ACC112 (cell line): ENCODE measurements around the gene PIAS1.
"Not testable (repeated sequence)": the region's sequence is repeated elsewhere in the genome, so short reads cannot be mapped to it uniquely, and the experiment has no call there.

ENCODE experiments used
- H2AFZ ChIP-seq: fragments of 200-600 bp; sonication (generic); one replicate; pipeline ENCODE4 v1.6.0; 2017; ENCODE audit warnings: antibody characterized with exemption, low read length; ENCODE audit not compliant: unreplicated experiment
- H3K27ac ChIP-seq: fragments of 200-600 bp; sonication (generic); 2 replicates; pipeline ENCODE4 v1.5.1; 2014; ENCODE audit warnings: low read depth, mild to moderate bottlenecking, antibody characterized with exemption, low read length, moderate library complexity
- H3K27me3 ChIP-seq: fragments of 200-600 bp; sonication (generic); 2 replicates; pipeline ENCODE4 v1.6.1; 2014; ENCODE audit warnings: mild to moderate bottlenecking, antibody characterized with exemption, low read length, moderate library complexity, mixed read lengths; ENCODE audit not compliant: insufficient read depth
- H3K36me3 ChIP-seq: fragments of 200-600 bp; sonication (generic); 2 replicates; pipeline ENCODE4 v1.6.1; 2016; ENCODE audit warnings: mild to moderate bottlenecking, antibody characterized with exemption, low read length, moderate library complexity, mixed read lengths; ENCODE audit not compliant: insufficient read depth
- H3K4me1 ChIP-seq: fragments of 200-600 bp; sonication (generic); one replicate; pipeline ENCODE4 v1.6.1; 2016; ENCODE audit warnings: low read length, mixed read lengths; ENCODE audit not compliant: insufficient read depth, unreplicated experiment, control insufficient read depth
- H3K4me3 ChIP-seq: fragments of 200-600 bp; sonication (generic); 2 replicates; pipeline ENCODE4 v1.5.1; 2014; ENCODE audit warnings: mild to moderate bottlenecking, low read depth, low read length
- H3K79me2 ChIP-seq: fragments of 200-600 bp; sonication (generic); one replicate; pipeline ENCODE4 v1.6.0; 2016; ENCODE audit warnings: low read length; ENCODE audit not compliant: control insufficient read depth, unreplicated experiment, insufficient read depth

Gene PIAS1

GRCh38 chr15:68207176-68207935, 153.2 kb downstream of the PIAS1 start:
- Histone ChIP-seq H3K79me2 (peaks cover 3% of the 10 kb centered on the region), H3K27me3 (no peaks in the 10 kb centered on the region), H3K27ac (no peak overlapping the region), H3K4me3 (no peak overlapping the region), H2AFZ (no peak overlapping the region), H3K4me1 (peaks cover 4% of the 10 kb centered on the region), H3K36me3 (no peaks in the 10 kb centered on the region)

GRCh38 chr15:68208136-68208535, 154.0 kb downstream of the PIAS1 start:
- peaks cover 4% of the 10 kb centered on the region for H3K4me1 ChIP-seq
- no peaks in the 10 kb centered on the region for H3K27me3 ChIP-seq
- H3K79me2 ChIP-seq, result peaks cover 3% of the 10 kb centered on the region
- H3K4me3 ChIP-seq, result no peak overlapping the region
- H3K36me3 ChIP-seq, result no peaks in the 10 kb centered on the region
- H2AFZ ChIP-seq, result no peak overlapping the region
- no peak overlapping the region for H3K27ac ChIP-seq

- H3K27me3 ChIP-seq, result no peaks in the 10 kb centered on the region
- H3K4me1 ChIP-seq, result peaks cover 4% of the 10 kb centered on the region
- no peak overlapping the region for H3K27ac ChIP-seq
- H3K79me2 ChIP-seq, result peaks cover 3% of the 10 kb centered on the region
- H3K4me3 ChIP-seq, result no peak overlapping the region
- no peaks in the 10 kb centered on the region for H3K36me3 ChIP-seq
- no peak overlapping the region for H2AFZ ChIP-seq
Measured at GRCh38 chr15:68208636-68209240, 154.6 kb downstream of the PIAS1 start.

GRCh38 chr15:68209272-68209671, 155.2 kb downstream of the PIAS1 start:
- Histone ChIP-seq H3K27ac (no peak overlapping the region), H3K27me3 (no peaks in the 10 kb centered on the region), H3K4me1 (peaks cover 4% of the 10 kb centered on the region), H3K79me2 (peaks cover 3% of the 10 kb centered on the region), H3K36me3 (no peaks in the 10 kb centered on the region), H2AFZ (no peak overlapping the region), H3K4me3 (no peak overlapping the region)

- Histone ChIP-seq H3K4me1 (peaks cover 4% of the 10 kb centered on the region), H3K4me3 (no peak overlapping the region), H3K27me3 (no peaks in the 10 kb centered on the region), H3K27ac (no peak overlapping the region), H2AFZ (no peak overlapping the region), H3K79me2 (peaks cover under 1% of the 10 kb centered on the region), H3K36me3 (no peaks in the 10 kb centered on the region)
Measured at GRCh38 chr15:68209735-68210408, 155.8 kb downstream of the PIAS1 start.

GRCh38 chr15:68210409-68210756, 156.3 kb downstream of the PIAS1 start:
- Histone ChIP-seq H3K79me2 (no peaks in the 10 kb centered on the region), H3K4me1 (peaks cover 2% of the 10 kb centered on the region), H3K27ac (no peak overlapping the region), H2AFZ (no peak overlapping the region), H3K36me3 (no peaks in the 10 kb centered on the region), H3K27me3 (no peaks in the 10 kb centered on the region), H3K4me3 (no peak overlapping the region)

- Histone ChIP-seq H2AFZ (no peak overlapping the region), H3K4me3 (no peak overlapping the region), H3K27ac (no peak overlapping the region), H3K27me3 (no peaks in the 10 kb centered on the region), H3K4me1 (no peaks in the 10 kb centered on the region), H3K79me2 (no peaks in the 10 kb centered on the region), H3K36me3 (no peaks in the 10 kb centered on the region)
Measured at GRCh38 chr15:68210821-68211655, 156.9 kb downstream of the PIAS1 start.

- H3K79me2 ChIP-seq, result no peaks in the 10 kb centered on the region
- H3K27me3 ChIP-seq, result no peaks in the 10 kb centered on the region
- H3K4me3 ChIP-seq, result no peak overlapping the region
- H2AFZ ChIP-seq, result no peak overlapping the region
- no peaks in the 10 kb centered on the region for H3K4me1 ChIP-seq
- H3K27ac ChIP-seq, result no peak overlapping the region
- no peaks in the 10 kb centered on the region for H3K36me3 ChIP-seq
Measured at GRCh38 chr15:68211656-68212320, 157.7 kb downstream of the PIAS1 start.

GRCh38 chr15:68213491-68213845, 159.4 kb downstream of the PIAS1 start:
- H3K4me1 ChIP-seq, H3K4me3 ChIP-seq, H3K27me3 ChIP-seq, H3K27ac ChIP-seq, H2AFZ ChIP-seq, H3K36me3 ChIP-seq: not testable (repeated sequence)
- H3K79me2 ChIP-seq, result peaks cover 12% of the 10 kb centered on the region
